ENCODE measurements around the gene H19. TPM values are rescaled to one million over a fixed set of nuclear protein-coding genes. Genes with fewer than 3 reads are reported as not detected.

The H19 gene
- total RNA-seq (ENCODE audit: unreplicated experiment) = 46.9 TPM
- long read RNA-seq, partial matches to known transcripts = 0 of 2 reads
- long read RNA-seq, other reads (novel, unspliced or antisense) = 0 of 2 reads

DNA sequence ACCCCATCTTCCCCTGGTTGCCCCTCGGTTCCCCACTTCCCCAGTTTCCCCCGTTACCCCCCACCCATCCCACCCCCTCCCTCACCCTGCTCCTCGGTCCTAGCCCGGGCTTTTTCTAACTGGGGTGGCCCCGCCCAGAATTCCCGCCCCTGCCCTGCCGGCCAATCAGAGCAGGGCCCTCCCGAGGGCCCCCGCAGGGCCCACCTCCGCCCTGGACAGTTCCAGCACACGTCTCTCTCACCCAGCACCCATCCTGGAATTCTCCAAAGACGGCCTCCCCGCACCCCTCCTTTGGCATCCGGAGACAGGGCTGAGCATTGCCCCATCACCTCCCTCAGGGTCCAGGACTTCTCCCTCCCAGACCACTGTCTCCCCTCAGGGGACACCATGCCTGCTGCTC, at the start of gene H19:
Gene H19, minus strand, starts transcription at position 88 of the 400 bp plus-strand sequence.
- H3K36me3 Mint-ChIP-seq (ENCODE audit: unreplicated experiment) = no peaks in the 10 kb centered on the region
- H3K9me3 Mint-ChIP-seq (ENCODE audit: unreplicated experiment) = no peaks in the 10 kb centered on the region
- no peak within 1 kb of the TSS for H3K4me3 Mint-ChIP-seq (ENCODE audit: unreplicated experiment)
- H3K4me1 Mint-ChIP-seq (ENCODE audit: low read depth, unreplicated experiment) = no peaks in the 10 kb centered on the region
- H3K27ac Mint-ChIP-seq (ENCODE audit: unreplicated experiment) = no peak within 1 kb of the TSS
- no peaks in the 10 kb centered on the region for H3K27me3 Mint-ChIP-seq (ENCODE audit: unreplicated experiment)
- TF ChIP-seq CTCF (IDR thresholded peaks at IDR 0.05; ENCODE audit: partially characterized antibody, unreplicated experiment) = no peak
- DNase-seq = no peak

- H3K9me3 Mint-ChIP-seq (ENCODE audit: unreplicated experiment) = no peaks in the 10 kb centered on the region
- no peaks in the 10 kb centered on the region for H3K4me1 Mint-ChIP-seq (ENCODE audit: low read depth, unreplicated experiment)
- H3K36me3 Mint-ChIP-seq (ENCODE audit: unreplicated experiment) = no peaks in the 10 kb centered on the region
- no peak for TF ChIP-seq CTCF (IDR thresholded peaks at IDR 0.05; ENCODE audit: partially characterized antibody, unreplicated experiment)
- no peaks in the 10 kb centered on the region for H3K27me3 Mint-ChIP-seq (ENCODE audit: unreplicated experiment)
- no peak overlapping the region for H3K27ac Mint-ChIP-seq (ENCODE audit: unreplicated experiment)
- no peak for DNase-seq
- H3K4me3 Mint-ChIP-seq (ENCODE audit: unreplicated experiment) = no peak overlapping the region
Measured at GRCh38 chr11:2041963-2042362, 44.3 kb upstream of the H19 start.

DNA sequence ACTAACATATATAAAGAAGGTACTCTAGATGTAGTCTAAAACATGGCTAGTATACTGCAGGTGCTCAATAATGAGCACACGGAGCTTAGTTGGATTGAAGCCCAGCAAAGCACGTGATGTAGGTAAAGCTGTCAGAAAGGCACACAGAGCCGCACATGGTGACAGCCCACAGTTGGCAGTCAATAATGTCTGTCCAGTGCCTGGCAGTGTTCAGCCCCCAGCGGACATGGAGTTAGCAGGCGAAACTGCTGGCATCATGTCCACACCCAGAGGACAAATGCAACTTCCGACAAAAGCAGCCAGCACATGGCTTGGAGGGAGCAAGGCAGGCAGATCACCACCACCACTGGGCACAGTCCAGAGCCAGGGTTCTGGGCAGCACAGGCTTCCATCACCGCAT, 43.5 kb upstream of the H19 start:
- Mint-ChIP-seq H3K36me3 (ENCODE audit: unreplicated experiment) (no peaks in the 10 kb centered on the region), H3K9me3 (ENCODE audit: unreplicated experiment) (no peaks in the 10 kb centered on the region), H3K4me1 (ENCODE audit: low read depth, unreplicated experiment) (no peaks in the 10 kb centered on the region)

DNA sequence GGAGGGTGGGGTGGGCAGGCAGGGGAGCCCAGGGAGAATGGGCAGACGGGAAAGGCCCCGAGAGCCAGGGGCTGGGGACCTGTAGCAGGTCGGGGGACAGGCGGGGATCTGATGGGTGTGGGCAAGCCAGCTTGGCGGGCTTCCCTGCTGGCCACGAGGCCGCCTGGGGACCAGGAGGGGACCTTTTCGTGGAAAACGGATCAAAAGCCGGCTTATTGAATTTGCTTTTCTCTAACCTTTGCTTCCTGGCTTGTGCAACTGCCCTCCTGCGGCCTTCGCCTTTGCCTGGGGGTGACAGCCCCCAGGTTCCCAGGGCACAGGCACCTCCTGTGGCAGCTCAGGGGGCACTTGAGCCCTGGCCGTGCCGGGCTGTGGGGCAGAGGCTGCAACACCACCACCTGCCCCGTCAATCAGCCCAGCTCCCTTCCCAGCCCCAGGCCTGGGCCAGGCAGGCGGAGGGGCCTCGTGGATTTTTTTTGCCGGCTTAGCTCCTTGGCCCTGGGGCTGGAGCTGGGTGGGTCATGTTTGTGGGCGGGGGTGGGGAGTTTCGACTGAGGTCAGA, 41.6 kb upstream of the H19 start:
- no peak overlapping the region for H3K27ac Mint-ChIP-seq (ENCODE audit: unreplicated experiment)
- DNase-seq = no peak
- H3K9me3 Mint-ChIP-seq (ENCODE audit: unreplicated experiment) = no peaks in the 10 kb centered on the region
- no peaks in the 10 kb centered on the region for H3K27me3 Mint-ChIP-seq (ENCODE audit: unreplicated experiment)
- H3K36me3 Mint-ChIP-seq (ENCODE audit: unreplicated experiment) = no peaks in the 10 kb centered on the region
- no peak overlapping the region for H3K4me3 Mint-ChIP-seq (ENCODE audit: unreplicated experiment)
- H3K4me1 Mint-ChIP-seq (ENCODE audit: low read depth, unreplicated experiment) = no peaks in the 10 kb centered on the region
- TF ChIP-seq CTCF (IDR thresholded peaks at IDR 0.05; ENCODE audit: partially characterized antibody, unreplicated experiment) = no peak

More for the DNA sequence above, 43.5 kb upstream of the H19 start:
- Mint-ChIP-seq H3K4me3 (ENCODE audit: unreplicated experiment) (no peak overlapping the region), H3K27ac (ENCODE audit: unreplicated experiment) (no peak overlapping the region), H3K27me3 (ENCODE audit: unreplicated experiment) (no peaks in the 10 kb centered on the region)
- no peak for TF ChIP-seq CTCF (IDR thresholded peaks at IDR 0.05; ENCODE audit: partially characterized antibody, unreplicated experiment)
- no peak for DNase-seq

DNA sequence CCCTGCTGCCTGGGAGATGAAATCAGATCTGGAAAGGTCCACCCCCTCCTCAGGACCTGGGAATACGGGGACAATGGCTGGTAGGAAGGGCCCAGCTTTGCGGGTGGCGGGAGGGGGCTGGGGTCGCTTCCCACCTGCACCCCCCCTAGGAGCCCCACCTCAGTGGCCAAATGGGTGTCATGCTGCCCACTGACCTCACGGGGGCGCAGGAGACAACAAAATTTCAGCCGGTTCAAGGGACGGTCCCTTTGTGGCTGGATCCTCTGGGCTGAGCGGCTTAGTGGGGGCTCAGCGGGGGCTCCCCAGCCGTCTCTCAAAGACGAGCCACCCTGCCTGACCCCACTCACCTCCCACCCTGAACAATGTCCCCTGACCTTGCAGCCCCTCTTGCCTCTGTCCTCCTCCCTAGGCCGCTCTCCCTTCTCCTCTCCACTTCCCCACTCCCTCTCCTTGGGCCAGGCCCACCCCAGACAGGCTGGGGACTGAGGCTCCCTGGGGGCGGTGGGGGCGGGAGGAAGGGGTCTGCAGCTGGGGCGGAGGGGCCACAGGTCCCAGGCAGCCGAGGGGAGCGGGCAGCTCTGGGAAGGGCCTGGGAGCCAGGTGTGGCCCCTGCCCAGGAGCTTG, 39.3 kb upstream of the H19 start:
- Mint-ChIP-seq H3K36me3 (ENCODE audit: unreplicated experiment) (no peaks in the 10 kb centered on the region), H3K4me1 (ENCODE audit: low read depth, unreplicated experiment) (no peaks in the 10 kb centered on the region), H3K9me3 (ENCODE audit: unreplicated experiment) (no peaks in the 10 kb centered on the region), H3K27ac (ENCODE audit: unreplicated experiment) (no peak overlapping the region), H3K27me3 (ENCODE audit: unreplicated experiment) (no peaks in the 10 kb centered on the region), H3K4me3 (ENCODE audit: unreplicated experiment) (no peak overlapping the region)
- no peak for DNase-seq
- TF ChIP-seq CTCF (IDR thresholded peaks at IDR 0.05; ENCODE audit: partially characterized antibody, unreplicated experiment) = no peak
